ENCODE measurements around the gene TECR. TPM values are rescaled to one million over a fixed set of nuclear protein-coding genes. Genes with fewer than 3 reads are reported as not detected.
"Not testable (repeated sequence)": the region's sequence is repeated elsewhere in the genome, so short reads cannot be mapped to it uniquely, and the experiment has no call there.

The TECR gene
- polyA plus RNA-seq, 4 donors = 137 to 174 (median 150) TPM

- DNase-seq (ENCODE audit: low read depth in 4 of 4, low spot score in 3 of 4) = no peak
These were observed 48.6 kb downstream of the TECR start for GRCh38 chr19:14577885-14578427.

- DNase-seq (ENCODE audit: low read depth in 4 of 4, low spot score in 3 of 4) = no peak
These were observed 51.3 kb downstream of the TECR start for GRCh38 chr19:14580623-14581237.

- no peak for DNase-seq (ENCODE audit: low read depth in 4 of 4, low spot score in 3 of 4)
These were observed 53.5 kb downstream of the TECR start, which contains the start of gene CLEC17A for GRCh38 chr19:14582894-14583340. CLEC17A (plus strand) TSS chr19:14583084; CDS start chr19:14583161, 77 bp downstream.

GRCh38 chr19:14584372-14584771 is 55.0 kb downstream of the TECR start:
- DNase-seq (ENCODE audit: low read depth in 4 of 4, low spot score in 3 of 4) = not testable (repeated sequence)

GRCh38 chr19:14585187-14585586 is 55.8 kb downstream of the TECR start:
- DNase-seq (ENCODE audit: low read depth in 4 of 4, low spot score in 3 of 4) = not testable (repeated sequence)

- DNase-seq (ENCODE audit: low read depth in 4 of 4, low spot score in 3 of 4) = not testable (repeated sequence)
These were observed 60.0 kb downstream of the TECR start for GRCh38 chr19:14589433-14589832.

GRCh38 chr19:14595558-14595957 is 66.2 kb downstream of the TECR start:
- no peak for DNase-seq (ENCODE audit: low read depth in 4 of 4, low spot score in 3 of 4)

GRCh38 chr19:14599548-14600147 is 70.3 kb downstream of the TECR start:
- DNase-seq (ENCODE audit: low read depth in 4 of 4, low spot score in 3 of 4) = no peak

GRCh38 chr19:14603990-14604387 is 74.6 kb downstream of the TECR start:
- no peak for DNase-seq (ENCODE audit: low read depth in 4 of 4, low spot score in 3 of 4)

- no peak for DNase-seq (ENCODE audit: low read depth in 4 of 4, low spot score in 3 of 4)
These were observed 77.2 kb downstream of the TECR start for GRCh38 chr19:14606627-14607026.

GRCh38 chr19:14611051-14611450 is 81.7 kb downstream of the TECR start:
- DNase-seq (ENCODE audit: low read depth in 4 of 4, low spot score in 3 of 4) = no peak

- not testable (repeated sequence) for DNase-seq (ENCODE audit: low read depth in 4 of 4, low spot score in 3 of 4)
These were observed 82.8 kb downstream of the TECR start for GRCh38 chr19:14612242-14612641.

GRCh38 chr19:14612657-14613056 is 83.3 kb downstream of the TECR start:
- no peak for DNase-seq (ENCODE audit: low read depth in 4 of 4, low spot score in 3 of 4)

- not testable (repeated sequence) for DNase-seq (ENCODE audit: low read depth in 4 of 4, low spot score in 3 of 4)
These were observed 84.2 kb downstream of the TECR start for GRCh38 chr19:14613399-14614098.

GRCh38 chr19:14614099-14614412 is 84.7 kb downstream of the TECR start:
- no peak for DNase-seq (ENCODE audit: low read depth in 4 of 4, low spot score in 3 of 4)

Other genes with a start within 250 kb of the TECR start
- gene ADGRE5, start 148.2 kb upstream of the TECR start, polyA plus RNA-seq (ENCODE audit: insufficient read length in 4 of 4) = 10 to 100 TPM; 18.8 to 25.1 (median 21.5) TPM
- 10 to 100 TPM; 47.7 to 64.8 (median 55.1) TPM for gene DDX39A, start 110.3 kb upstream of the TECR start, polyA plus RNA-seq (ENCODE audit: insufficient read length in 4 of 4)
- gene PKN1, start 96.3 kb upstream of the TECR start, polyA plus RNA-seq (ENCODE audit: insufficient read length in 4 of 4) = 100 to 1,000 TPM in 1 of 4 donors, 10 to 100 TPM in 3; 81.0 to 109 (median 83.2) TPM
- gene PTGER1, start 54.2 kb upstream of the TECR start, polyA plus RNA-seq (ENCODE audit: insufficient read length in 4 of 4) = 1 to 10 TPM; 3.9 to 5.8 (median 4.8) TPM
- gene GIPC1, start 33.5 kb upstream of the TECR start, polyA plus RNA-seq (ENCODE audit: insufficient read length in 4 of 4) = 10 to 100 TPM; 67.1 to 95.9 (median 70.2) TPM
- 100 to 1,000 TPM; 103 to 111 (median 108) TPM for gene DNAJB1, start 11.2 kb upstream of the TECR start, polyA plus RNA-seq (ENCODE audit: insufficient read length in 4 of 4)
- 100 to 1,000 TPM in 1 of 4 donors, 10 to 100 TPM in 3; 87.3 to 124 (median 93.3) TPM for gene NDUFB7, start 42.5 kb downstream of the TECR start, polyA plus RNA-seq (ENCODE audit: insufficient read length in 4 of 4)
- gene CLEC17A, start 53.5 kb downstream of the TECR start, polyA plus RNA-seq (ENCODE audit: insufficient read length in 4 of 4) = under 1 TPM in 3 of 4 donors, not detected in 1; 0.08 to 0.24 (median 0.22) TPM
- gene ADGRE3, start 145.2 kb downstream of the TECR start, polyA plus RNA-seq (ENCODE audit: insufficient read length in 4 of 4) = under 1 TPM in 3 of 4 donors, not detected in 1; 0.08 to 0.13 (median 0.11) TPM
- gene ZNF333, start 160.5 kb downstream of the TECR start, polyA plus RNA-seq (ENCODE audit: insufficient read length in 4 of 4) = 10 to 100 TPM; 14.8 to 19.3 (median 17.0) TPM
- under 1 TPM; 0.18 to 0.64 (median 0.38) TPM for gene ADGRE2, start 249.0 kb downstream of the TECR start, polyA plus RNA-seq (ENCODE audit: insufficient read length in 4 of 4)